ENCODE measurements around the gene CFAP91.

The CFAP91 gene

DNA sequence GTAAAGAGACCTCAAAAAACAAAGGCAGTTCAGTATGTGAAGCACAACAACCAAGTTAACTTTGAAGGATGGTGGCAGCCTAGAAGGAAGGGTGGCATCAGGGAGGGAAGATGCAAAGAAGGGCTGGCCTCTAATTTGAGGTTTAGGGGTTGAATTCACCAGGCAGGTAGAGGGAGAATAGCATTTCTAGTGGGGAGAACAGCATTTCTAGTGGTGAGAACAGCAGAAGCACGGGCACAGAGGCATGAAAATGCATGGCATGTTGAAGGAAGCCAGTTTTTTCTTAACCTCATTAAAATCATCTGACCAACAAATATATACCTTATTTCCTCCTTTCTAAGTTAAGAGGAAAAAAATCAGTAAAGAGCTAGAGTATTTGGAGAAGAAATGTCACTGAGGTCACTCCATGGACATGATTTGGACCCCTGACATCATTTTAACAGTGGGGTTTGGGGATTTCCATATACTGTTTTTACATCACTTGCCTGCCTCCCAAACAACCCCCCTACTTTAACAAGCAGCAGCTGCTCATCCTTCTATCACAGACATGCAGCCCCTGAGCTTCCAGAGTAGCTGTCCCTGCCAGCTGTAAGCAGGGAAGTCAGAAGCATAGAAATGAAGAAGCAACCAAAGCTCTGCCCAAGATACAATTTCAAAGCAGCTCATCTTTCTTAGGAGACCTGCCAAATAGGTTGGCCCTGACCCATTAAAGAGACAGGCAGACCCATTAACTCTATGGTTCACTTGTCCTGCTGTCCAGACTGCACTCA, 40.0 kb upstream of the CFAP91 start:
- H3K9me3 ChIP-seq (ENCODE audit: low read depth, low read length): no peaks in the 10 kb centered on the region
- DNase-seq (ENCODE audit: low read depth, low spot score): no peak
- TF ChIP-seq POLR2AphosphoS5 (IDR thresholded peaks at IDR 0.05; ENCODE audit: borderline replicate concordance, low read depth, low read length): no peak
- TF ChIP-seq EZH2 (IDR thresholded peaks at IDR 0.05): no peak
- TF ChIP-seq FOXP2 (optimal IDR thresholded peaks at IDR 0.05; ENCODE audit: control extremely low read depth, extremely low read length, insufficient read depth): no peak
- H3K36me3 ChIP-seq (ENCODE audit: insufficient read depth, low read length): no peaks in the 10 kb centered on the region
- no peak overlapping the region for H3K9ac ChIP-seq (ENCODE audit: insufficient read length)
- no peak overlapping the region for H3K4me3 ChIP-seq
- no peak overlapping the region for H3K27ac ChIP-seq

DNA sequence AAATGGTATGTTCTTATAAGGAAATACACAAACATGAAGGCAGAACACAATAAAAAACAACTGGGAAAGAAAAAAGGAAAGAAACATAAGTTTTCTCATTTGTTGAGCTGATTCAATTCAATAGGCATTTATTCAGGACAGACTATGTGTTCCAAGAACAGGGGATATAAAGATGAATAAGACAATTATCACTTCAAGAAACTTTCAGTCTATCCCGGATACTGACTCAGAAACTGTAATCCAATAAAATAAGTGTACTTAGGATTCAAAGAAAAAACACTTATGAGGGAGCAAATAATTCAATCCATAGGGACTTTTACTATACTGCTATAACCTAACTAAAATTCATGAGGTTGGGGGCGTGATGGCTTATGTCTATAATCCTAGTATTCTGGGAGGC, 38.9 kb upstream of the CFAP91 start:
- H3K9ac ChIP-seq (ENCODE audit: insufficient read length): no peak overlapping the region
- H3K36me3 ChIP-seq (ENCODE audit: insufficient read depth, low read length): peaks cover 2% of the 10 kb centered on the region; the same call in 1 of the 2 replicates
- no peak for DNase-seq (ENCODE audit: low read depth, low spot score)
- H3K9me3 ChIP-seq (ENCODE audit: low read depth, low read length): no peaks in the 10 kb centered on the region
- H3K4me3 ChIP-seq: no peak overlapping the region
- no peak overlapping the region for H3K27ac ChIP-seq
- TF ChIP-seq FOXP2 (optimal IDR thresholded peaks at IDR 0.05; ENCODE audit: control extremely low read depth, extremely low read length, insufficient read depth): no peak
- no peak for TF ChIP-seq EZH2 (IDR thresholded peaks at IDR 0.05)
- no peak for TF ChIP-seq POLR2AphosphoS5 (IDR thresholded peaks at IDR 0.05; ENCODE audit: borderline replicate concordance, low read depth, low read length)

DNA sequence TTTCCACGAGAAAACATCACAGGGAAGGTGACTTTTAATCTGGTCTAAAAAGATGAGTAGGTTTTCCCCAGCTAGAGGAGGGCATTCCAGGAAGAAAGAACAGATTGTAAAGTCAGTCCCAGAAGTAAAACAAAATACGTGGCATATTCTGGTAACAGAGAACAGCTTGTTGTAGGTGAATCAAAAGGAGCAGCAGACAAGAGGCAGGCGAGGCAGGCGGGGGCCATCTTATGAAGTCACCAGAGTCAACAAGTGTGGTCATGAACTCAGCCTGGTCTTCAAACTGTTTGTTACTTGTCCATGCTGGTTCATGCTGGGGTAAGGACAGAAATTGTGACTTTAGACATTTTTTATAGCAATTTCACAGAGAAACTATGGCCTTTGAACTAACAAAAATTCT, 38.5 kb upstream of the CFAP91 start:
- no peak for DNase-seq (ENCODE audit: low read depth, low spot score)
- Histone ChIP-seq H3K4me3 (no peak overlapping the region), H3K27ac (no peak overlapping the region), H3K36me3 (ENCODE audit: insufficient read depth, low read length) (peaks cover 5% of the 10 kb centered on the region; the same call in 1 of the 2 replicates), H3K9ac (ENCODE audit: insufficient read length) (no peak overlapping the region), H3K9me3 (ENCODE audit: low read depth, low read length) (no peaks in the 10 kb centered on the region)
- no peak for TF ChIP-seq EZH2 (IDR thresholded peaks at IDR 0.05)
- TF ChIP-seq POLR2AphosphoS5 (IDR thresholded peaks at IDR 0.05; ENCODE audit: borderline replicate concordance, low read depth, low read length): no peak
- TF ChIP-seq FOXP2 (optimal IDR thresholded peaks at IDR 0.05; ENCODE audit: control extremely low read depth, extremely low read length, insufficient read depth): no peak

DNA sequence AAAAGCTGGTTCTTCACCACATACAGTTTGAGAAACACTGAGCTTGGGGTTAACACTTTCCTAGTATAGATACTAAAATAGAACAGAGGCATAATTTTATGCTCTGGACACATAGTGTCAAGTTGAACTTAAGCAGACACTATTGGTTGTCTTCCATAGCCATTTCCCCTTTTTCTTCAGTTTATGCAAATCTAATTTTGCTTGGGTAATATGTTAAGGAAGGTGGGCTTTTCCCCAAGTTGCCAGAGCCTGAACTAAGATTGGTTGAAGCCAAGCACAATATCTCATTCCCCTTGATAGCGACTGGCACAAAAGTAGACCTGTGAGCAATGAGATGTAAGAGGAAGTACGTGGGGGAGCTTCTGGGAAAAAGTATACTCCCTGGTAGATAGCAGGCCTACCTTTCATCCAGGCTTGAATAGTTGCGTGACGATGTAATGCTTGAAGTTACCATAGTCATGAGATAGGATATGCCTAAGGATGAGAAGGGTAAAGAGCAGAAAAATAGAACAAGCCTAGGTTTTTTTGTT, 37.9 kb upstream of the CFAP91 start:
- no peak for DNase-seq (ENCODE audit: low read depth, low spot score)

DNA sequence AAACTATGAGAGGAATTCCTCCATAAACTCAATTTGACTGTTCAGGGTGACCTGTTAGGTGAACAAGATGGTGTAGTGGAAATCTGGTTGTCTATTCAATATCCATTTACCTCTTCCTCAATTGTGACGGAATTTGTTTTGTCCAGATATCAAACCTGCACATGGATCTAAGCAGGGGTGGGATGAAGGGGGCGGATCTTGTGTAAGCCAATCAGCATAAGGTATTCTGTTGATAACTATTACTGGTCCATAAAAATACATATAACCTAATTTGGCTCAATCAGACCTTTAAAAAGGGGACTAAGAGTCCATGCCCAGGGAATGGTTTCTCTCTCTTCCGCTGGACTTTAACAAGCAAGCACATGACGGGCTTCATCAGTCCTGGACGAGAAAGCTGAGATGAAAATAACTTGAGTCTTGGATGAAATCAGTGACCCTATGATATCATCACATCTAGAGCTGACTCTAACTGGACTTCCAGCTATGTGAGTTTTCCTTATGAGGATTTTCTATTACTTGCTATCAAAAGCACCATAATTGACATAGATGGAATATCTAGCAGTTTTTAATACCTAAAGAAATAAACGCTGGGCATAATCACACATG, 36.8 kb upstream of the CFAP91 start:
- no peak for TF ChIP-seq EZH2 (IDR thresholded peaks at IDR 0.05)
- TF ChIP-seq POLR2AphosphoS5 (IDR thresholded peaks at IDR 0.05; ENCODE audit: borderline replicate concordance, low read depth, low read length): no peak
- TF ChIP-seq FOXP2 (optimal IDR thresholded peaks at IDR 0.05; ENCODE audit: control extremely low read depth, extremely low read length, insufficient read depth): no peak
- H3K9ac ChIP-seq (ENCODE audit: insufficient read length): no peak overlapping the region
- no peak overlapping the region for H3K4me3 ChIP-seq
- H3K36me3 ChIP-seq (ENCODE audit: insufficient read depth, low read length): peaks cover 13% of the 10 kb centered on the region
- no peak for DNase-seq (ENCODE audit: low read depth, low spot score)
- H3K27ac ChIP-seq: no peak overlapping the region
- no peaks in the 10 kb centered on the region for H3K9me3 ChIP-seq (ENCODE audit: low read depth, low read length)

More for the DNA sequence above, 37.9 kb upstream of the CFAP91 start:
- Histone ChIP-seq H3K9me3 (ENCODE audit: low read depth, low read length) (no peaks in the 10 kb centered on the region), H3K4me3 (no peak overlapping the region), H3K9ac (ENCODE audit: insufficient read length) (no peak overlapping the region), H3K36me3 (ENCODE audit: insufficient read depth, low read length) (peaks cover 5% of the 10 kb centered on the region; the same call in 1 of the 2 replicates), H3K27ac (no peak overlapping the region)
- TF ChIP-seq FOXP2 (optimal IDR thresholded peaks at IDR 0.05; ENCODE audit: control extremely low read depth, extremely low read length, insufficient read depth) (no peak), POLR2AphosphoS5 (IDR thresholded peaks at IDR 0.05; ENCODE audit: borderline replicate concordance, low read depth, low read length) (no peak), EZH2 (IDR thresholded peaks at IDR 0.05) (no peak)

DNA sequence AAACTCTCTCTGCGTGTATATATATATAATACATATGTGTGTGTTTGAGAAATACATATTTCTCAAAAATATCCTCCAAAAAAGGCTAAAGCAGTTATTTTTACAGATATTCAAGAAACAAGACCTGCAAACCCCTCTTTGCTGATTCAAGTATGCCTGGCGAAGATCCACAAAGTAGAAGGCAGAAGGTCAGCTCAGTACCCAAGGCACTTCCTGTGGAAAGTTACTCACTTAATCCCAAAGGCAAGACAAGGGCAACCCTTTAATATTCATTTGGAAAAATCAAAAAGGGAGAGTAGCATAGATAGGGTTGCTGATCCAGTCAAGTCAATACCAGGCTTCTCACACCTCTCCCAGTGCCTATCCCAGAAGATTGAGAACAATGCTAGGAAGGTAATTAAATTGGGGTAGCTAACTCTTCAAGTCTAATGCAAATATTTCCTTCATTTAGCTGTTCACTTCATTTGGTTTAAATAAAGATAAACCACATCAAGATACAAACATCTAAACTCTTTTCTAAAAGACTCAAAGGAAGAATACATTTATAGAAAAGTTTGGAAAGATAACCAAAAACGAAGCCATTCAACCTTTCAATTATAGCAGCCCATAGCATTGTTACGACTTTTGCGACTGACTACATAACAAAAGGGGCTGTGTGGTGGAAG, 32.8 kb upstream of the CFAP91 start:
- TF ChIP-seq EZH2 (IDR thresholded peaks at IDR 0.05): no peak
- no peak for TF ChIP-seq FOXP2 (optimal IDR thresholded peaks at IDR 0.05; ENCODE audit: control extremely low read depth, extremely low read length, insufficient read depth)
- no peak for DNase-seq (ENCODE audit: low read depth, low spot score)
- H3K9me3 ChIP-seq (ENCODE audit: low read depth, low read length): no peaks in the 10 kb centered on the region
- H3K27ac ChIP-seq: no peak overlapping the region
- H3K4me3 ChIP-seq: no peak overlapping the region
- no peak overlapping the region for H3K9ac ChIP-seq (ENCODE audit: insufficient read length)
- H3K36me3 ChIP-seq (ENCODE audit: insufficient read depth, low read length): peaks cover 43% of the 10 kb centered on the region

DNA sequence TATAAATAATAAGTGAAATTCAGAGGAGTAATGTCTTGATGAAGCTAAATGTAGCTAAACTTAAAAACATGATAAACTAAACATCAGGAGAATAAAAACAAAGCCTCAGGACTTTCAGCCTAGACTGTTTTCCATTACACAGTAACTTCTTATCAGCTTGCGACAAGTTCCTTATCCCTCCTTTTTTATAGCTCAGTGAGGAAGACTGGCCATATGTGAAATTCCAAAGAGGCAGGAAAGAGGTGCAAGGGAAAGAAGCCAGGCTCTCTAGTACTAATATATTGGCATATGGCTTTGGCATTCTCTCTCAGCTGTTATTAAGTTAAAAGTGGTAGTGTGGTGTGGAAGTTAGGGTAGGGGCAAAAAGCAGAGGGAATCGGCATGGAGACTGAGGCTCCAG, 30.0 kb upstream of the CFAP91 start:
- no peaks in the 10 kb centered on the region for H3K9me3 ChIP-seq (ENCODE audit: low read depth, low read length)
- peaks cover 43% of the 10 kb centered on the region for H3K36me3 ChIP-seq (ENCODE audit: insufficient read depth, low read length)
- no peak overlapping the region for H3K4me3 ChIP-seq
- TF ChIP-seq POLR2AphosphoS5 (IDR thresholded peaks at IDR 0.05; ENCODE audit: borderline replicate concordance, low read depth, low read length) (no peak), EZH2 (IDR thresholded peaks at IDR 0.05) (no peak), FOXP2 (optimal IDR thresholded peaks at IDR 0.05; ENCODE audit: control extremely low read depth, extremely low read length, insufficient read depth) (no peak)
- H3K27ac ChIP-seq: no peak overlapping the region
- no peak for DNase-seq (ENCODE audit: low read depth, low spot score)
- no peak overlapping the region for H3K9ac ChIP-seq (ENCODE audit: insufficient read length)

DNA sequence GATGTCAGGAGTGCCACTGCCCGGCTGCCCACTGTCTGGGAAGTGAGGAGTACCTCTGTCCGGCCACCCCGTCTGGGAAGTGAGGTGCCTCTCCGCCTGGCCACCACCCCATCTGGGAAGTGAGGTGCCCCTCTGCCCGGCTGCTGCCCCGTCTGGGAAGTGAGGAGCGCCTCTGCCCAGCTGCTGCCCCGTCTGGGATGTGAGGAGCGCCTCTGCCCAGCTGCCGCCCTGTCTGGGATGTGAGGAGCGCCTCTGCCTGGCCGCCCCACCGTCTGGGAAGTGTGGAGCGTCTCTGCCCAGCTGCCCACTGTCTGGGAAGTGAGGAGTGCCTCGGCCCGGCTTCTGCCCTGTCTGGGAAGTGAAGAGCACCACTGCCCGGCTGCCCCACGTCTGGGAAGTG, 28.9 kb upstream of the CFAP91 start:
- DNase-seq (ENCODE audit: low read depth, low spot score): no peak
- Histone ChIP-seq H3K27ac (no peak overlapping the region), H3K9me3 (ENCODE audit: low read depth, low read length) (no peaks in the 10 kb centered on the region), H3K36me3 (ENCODE audit: insufficient read depth, low read length) (peaks cover 41% of the 10 kb centered on the region), H3K9ac (ENCODE audit: insufficient read length) (no peak overlapping the region), H3K4me3 (no peak overlapping the region)
- no peak for TF ChIP-seq POLR2AphosphoS5 (IDR thresholded peaks at IDR 0.05; ENCODE audit: borderline replicate concordance, low read depth, low read length)
- no peak for TF ChIP-seq EZH2 (IDR thresholded peaks at IDR 0.05)
- TF ChIP-seq FOXP2 (optimal IDR thresholded peaks at IDR 0.05; ENCODE audit: control extremely low read depth, extremely low read length, insufficient read depth): no peak

Measured in SK-N-MC (cell line).